Kidney (tissue), 14 donors: ENCODE measurements around the gene AIMP1. TPM values are rescaled to one million over a fixed set of nuclear protein-coding genes. Genes with fewer than 3 reads are reported as not detected.

Experiments
- DNase-seq, 5 donors: peaks; one replicate each; pipeline ENCODE4 v3.0.0-alpha.2; 2013 to 2020
- FAIRE-seq: peaks from 2 replicates; lab custom pipeline; 2012; peaks lifted over from hg19 to GRCh38; lab: Jason Lieb, UNC
- H3K27ac ChIP-seq, 2 donors: one replicate each; pipeline ENCODE4 v1.7.0; 2013; ENCODE audit warnings: low read depth in 2 of 2, low read length in 2 of 2, inconsistent platforms in 1 of 2
- H3K27me3 ChIP-seq: one replicate; pipeline ENCODE4 v1.7.1; 2013; ENCODE audit warnings: low read length, inconsistent platforms; ENCODE audit not compliant: control insufficient read depth, insufficient read depth
- H3K36me3 ChIP-seq, 3 donors: one replicate each; pipeline versions ENCODE4 v1.7.0 to v1.7.1; 2013; ENCODE audit warnings: low read length in 3 of 3, control low read depth in 1 of 3, inconsistent platforms in 1 of 3; ENCODE audit not compliant: insufficient read depth in 3 of 3, control insufficient read depth in 2 of 3
- H3K4me1 ChIP-seq, 3 donors: one replicate each; pipeline versions ENCODE4 v1.7.0 to v1.7.1; 2013; ENCODE audit warnings: low read length in 3 of 3, inconsistent platforms in 1 of 3, low read depth in 1 of 3; ENCODE audit not compliant: control insufficient read depth in 2 of 3, insufficient read depth in 2 of 3
- H3K4me3 ChIP-seq, 3 donors: one replicate each; pipeline versions ENCODE4 v1.7.0 to v1.8.1; 2013; ENCODE audit warnings: low read length in 3 of 3, control low read depth in 1 of 3, inconsistent platforms in 1 of 3
- H3K9ac ChIP-seq, 3 donors: one replicate each; pipeline versions ENCODE4 v1.7.0 to v1.7.1; 2013; ENCODE audit warnings: low read length in 3 of 3, control low read depth in 1 of 3, inconsistent platforms in 1 of 3
- H3K9me3 ChIP-seq, 3 donors: one replicate each; pipeline versions ENCODE4 v1.7.0 to v1.7.1; 2013; ENCODE audit warnings: low read length in 3 of 3, control low read depth in 1 of 3, inconsistent platforms in 1 of 3; ENCODE audit not compliant: control insufficient read depth in 2 of 3, insufficient read depth in 1 of 3
- intact Hi-C: fragments of 100-400 bp; cut with DNase I; formaldehyde crosslinking; loops from one replicate; pipeline ENCODE4 v1.11.1; 2022
- polyA plus RNA-seq: library from polyadenylated mRNA; stranded (reverse); fragments of 350-450 nt; fragmentation: Illumina TruSeq; extraction: RNeasy Lipid Tissue Mini Kit (QIAGEN cat#74804); gene quantifications from one replicate; pipeline ENCODE4 v1.2.3, GENCODE V29; 2014; ENCODE audit warnings: low read depth, low replicate concordance; ENCODE audit not compliant: insufficient read depth
- total RNA-seq: library from RNA; stranded (reverse); fragmentation: NEBNext Ultra II Directional; extraction: Animal tissue kit (Norgen Biotek cat#: 25700); gene quantifications from one replicate; pipeline ENCODE4 v1.2.1, GENCODE V29; 2021
- TF ChIP-seq, protein P1 (sequence below): IDR thresholded peaks from 3 replicates; pipeline ENCODE4 v1.5.1; 2012; ENCODE audit warnings: mild to moderate bottlenecking, moderate library complexity, borderline replicate concordance; ENCODE audit not compliant: insufficient read depth; ENCODE audit errors: extremely low read depth
- donor health status: control.
- donor health status: control.
- donor health status: control.
- donor health status: control.
- donor health status: control.
- donor health status: DM: yes; HTN: yes; CAD: no.
- donor health status: Normal renal cell carcinoma (clear cell type).

The AIMP1 gene
- total and polyA plus RNA-seq, 2 donors from 2014 or later, result 43.3 to 47.1 TPM

GRCh38 chr4:106303548-106304281 lies 12.6 kb upstream of the AIMP1 start:
- Histone ChIP-seq H3K27ac (no peak overlapping the region), H3K4me3 (no peak overlapping the region), H3K9ac (no peak overlapping the region), H3K36me3 (peaks cover 0 to 3% (median 2%) of the 10 kb centered on the region in 3 donors), H3K27me3 (no peaks in the 10 kb centered on the region), H3K4me1 (no peaks in the 10 kb centered on the region), H3K9me3 (no peaks in the 10 kb centered on the region)
- TF ChIP-seq, protein P1, sequence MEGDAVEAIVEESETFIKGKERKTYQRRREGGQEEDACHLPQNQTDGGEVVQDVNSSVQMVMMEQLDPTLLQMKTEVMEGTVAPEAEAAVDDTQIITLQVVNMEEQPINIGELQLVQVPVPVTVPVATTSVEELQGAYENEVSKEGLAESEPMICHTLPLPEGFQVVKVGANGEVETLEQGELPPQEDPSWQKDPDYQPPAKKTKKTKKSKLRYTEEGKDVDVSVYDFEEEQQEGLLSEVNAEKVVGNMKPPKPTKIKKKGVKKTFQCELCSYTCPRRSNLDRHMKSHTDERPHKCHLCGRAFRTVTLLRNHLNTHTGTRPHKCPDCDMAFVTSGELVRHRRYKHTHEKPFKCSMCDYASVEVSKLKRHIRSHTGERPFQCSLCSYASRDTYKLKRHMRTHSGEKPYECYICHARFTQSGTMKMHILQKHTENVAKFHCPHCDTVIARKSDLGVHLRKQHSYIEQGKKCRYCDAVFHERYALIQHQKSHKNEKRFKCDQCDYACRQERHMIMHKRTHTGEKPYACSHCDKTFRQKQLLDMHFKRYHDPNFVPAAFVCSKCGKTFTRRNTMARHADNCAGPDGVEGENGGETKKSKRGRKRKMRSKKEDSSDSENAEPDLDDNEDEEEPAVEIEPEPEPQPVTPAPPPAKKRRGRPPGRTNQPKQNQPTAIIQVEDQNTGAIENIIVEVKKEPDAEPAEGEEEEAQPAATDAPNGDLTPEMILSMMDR, result no peak
- no peak for DNase-seq
- FAIRE-seq, result no peak
- intact Hi-C loops, result no loop called here

DNA sequence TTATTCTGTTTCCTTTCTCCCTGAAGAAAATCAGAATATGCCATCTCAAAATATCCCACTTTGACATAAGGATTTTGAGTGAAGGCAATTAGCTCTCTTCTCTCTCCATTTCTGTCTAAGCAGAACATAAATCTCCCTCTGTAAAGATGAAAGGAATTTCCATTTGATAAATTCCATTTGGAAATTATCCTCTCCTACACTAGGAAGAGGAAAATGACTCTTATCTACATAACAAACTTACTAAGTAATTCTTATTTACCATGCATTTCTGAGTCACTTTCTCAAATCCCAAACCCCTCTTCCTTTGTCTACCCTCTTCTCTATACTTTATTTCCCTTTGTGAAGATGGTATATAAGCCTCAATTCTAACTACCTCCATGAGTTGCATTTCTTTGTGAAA lies 11.7 kb upstream of the AIMP1 start:
- Histone ChIP-seq H3K9me3 (no peaks in the 10 kb centered on the region), H3K27me3 (no peaks in the 10 kb centered on the region), H3K27ac (no peak overlapping the region), H3K4me1 (no peaks in the 10 kb centered on the region), H3K4me3 (no peak overlapping the region), H3K36me3 (peaks cover 0 to 3% (median 2%) of the 10 kb centered on the region in 3 donors), H3K9ac (no peak overlapping the region)
- intact Hi-C loops, result no loop called here
- no peak for DNase-seq
- TF ChIP-seq, protein P1, result no peak
- FAIRE-seq, result no peak

- Histone ChIP-seq H3K9me3 (no peaks in the 10 kb centered on the region), H3K4me3 (no peak overlapping the region), H3K27ac (no peak overlapping the region), H3K36me3 (peaks cover 0 to 3% (median 2%) of the 10 kb centered on the region in 3 donors), H3K4me1 (no peaks in the 10 kb centered on the region), H3K9ac (no peak overlapping the region), H3K27me3 (no peaks in the 10 kb centered on the region)
- TF ChIP-seq, protein P1, result no peak
- DNase-seq, result no peak
- no peak for FAIRE-seq
- intact Hi-C loops, result no loop called here
Observed at GRCh38 chr4:106305435-106306055, 10.8 kb upstream of the AIMP1 start.
